SK-N-MC (cell line): ENCODE measurements around the gene PLA2G2F.

ENCODE experiments used
- EZH2 ChIP-seq: fragments of 200-600 bp; sonication (generic); IDR thresholded peaks from one replicate; pipeline ENCODE4 v1.6.1; 2017; ENCODE audit warnings: antibody characterized with exemption
- FOXP2 ChIP-seq: optimal IDR thresholded peaks from 2 replicates; pipeline ENCODE3; 2011; ENCODE audit warnings: mild to moderate bottlenecking, moderate library complexity; ENCODE audit not compliant: insufficient read depth; ENCODE audit errors: extremely low read length, control extremely low read depth

DNA sequence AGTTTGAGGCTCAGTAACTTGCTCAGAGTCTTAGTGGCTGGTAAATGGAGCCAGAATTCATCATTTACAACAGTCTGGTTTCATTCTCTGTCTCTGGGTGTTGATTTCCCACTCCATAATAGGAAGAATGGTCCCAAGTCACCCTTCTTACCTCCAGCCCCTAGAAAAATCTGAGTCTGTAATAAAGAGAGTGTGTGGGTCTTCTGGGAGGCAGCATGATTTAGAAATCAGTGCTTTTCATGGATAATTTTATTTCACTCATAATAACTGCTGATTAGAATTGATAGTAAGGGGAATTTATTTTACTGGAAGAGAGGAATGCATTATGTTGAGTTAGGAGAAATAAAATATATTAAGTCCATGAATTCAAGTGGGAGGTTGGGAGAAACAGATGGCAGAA lies 21.9 kb upstream of the PLA2G2F start:
- no peak for TF ChIP-seq EZH2
- no peak for TF ChIP-seq FOXP2
